Measurements from ENCODE around the gene SPRR2B.
"Not testable (repeated sequence)": the region's sequence is repeated elsewhere in the genome, so short reads cannot be mapped to it uniquely, and the experiment has no call there.

Gene SPRR2B

DNA sequence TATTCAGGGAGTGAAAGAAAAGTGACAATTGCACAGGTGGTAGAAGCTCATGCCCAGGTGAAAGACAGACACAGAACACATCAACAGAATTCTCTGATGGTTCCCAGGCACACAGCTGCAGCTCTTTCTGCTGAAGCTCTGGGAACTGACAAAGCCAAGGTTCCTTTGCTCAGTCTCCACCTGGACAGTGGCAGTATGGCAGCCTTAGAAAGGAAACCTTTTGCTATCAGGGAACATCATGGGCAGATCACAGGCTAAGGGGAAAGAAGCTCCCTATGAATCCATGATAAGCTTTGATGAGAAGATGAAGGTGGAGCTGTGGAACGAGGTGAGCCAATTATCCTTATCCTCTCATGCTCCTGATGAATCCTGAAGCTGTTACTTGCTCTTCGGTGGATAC lies 1.2 kb downstream of the SPRR2B start:
- no peak for DNase-seq (ENCODE audit: low spot score)
- in situ Hi-C loops (cut with MboI; ENCODE audit: low sequenced_read_pairs, unreplicated experiment), result no loop called here
- TF ChIP-seq, protein P1, sequence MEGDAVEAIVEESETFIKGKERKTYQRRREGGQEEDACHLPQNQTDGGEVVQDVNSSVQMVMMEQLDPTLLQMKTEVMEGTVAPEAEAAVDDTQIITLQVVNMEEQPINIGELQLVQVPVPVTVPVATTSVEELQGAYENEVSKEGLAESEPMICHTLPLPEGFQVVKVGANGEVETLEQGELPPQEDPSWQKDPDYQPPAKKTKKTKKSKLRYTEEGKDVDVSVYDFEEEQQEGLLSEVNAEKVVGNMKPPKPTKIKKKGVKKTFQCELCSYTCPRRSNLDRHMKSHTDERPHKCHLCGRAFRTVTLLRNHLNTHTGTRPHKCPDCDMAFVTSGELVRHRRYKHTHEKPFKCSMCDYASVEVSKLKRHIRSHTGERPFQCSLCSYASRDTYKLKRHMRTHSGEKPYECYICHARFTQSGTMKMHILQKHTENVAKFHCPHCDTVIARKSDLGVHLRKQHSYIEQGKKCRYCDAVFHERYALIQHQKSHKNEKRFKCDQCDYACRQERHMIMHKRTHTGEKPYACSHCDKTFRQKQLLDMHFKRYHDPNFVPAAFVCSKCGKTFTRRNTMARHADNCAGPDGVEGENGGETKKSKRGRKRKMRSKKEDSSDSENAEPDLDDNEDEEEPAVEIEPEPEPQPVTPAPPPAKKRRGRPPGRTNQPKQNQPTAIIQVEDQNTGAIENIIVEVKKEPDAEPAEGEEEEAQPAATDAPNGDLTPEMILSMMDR (IDR thresholded peaks at IDR 0.05; ENCODE audit: borderline replicate concordance, control extremely low read depth, extremely low read depth, insufficient read depth, missing control alignments), result no peak

DNA sequence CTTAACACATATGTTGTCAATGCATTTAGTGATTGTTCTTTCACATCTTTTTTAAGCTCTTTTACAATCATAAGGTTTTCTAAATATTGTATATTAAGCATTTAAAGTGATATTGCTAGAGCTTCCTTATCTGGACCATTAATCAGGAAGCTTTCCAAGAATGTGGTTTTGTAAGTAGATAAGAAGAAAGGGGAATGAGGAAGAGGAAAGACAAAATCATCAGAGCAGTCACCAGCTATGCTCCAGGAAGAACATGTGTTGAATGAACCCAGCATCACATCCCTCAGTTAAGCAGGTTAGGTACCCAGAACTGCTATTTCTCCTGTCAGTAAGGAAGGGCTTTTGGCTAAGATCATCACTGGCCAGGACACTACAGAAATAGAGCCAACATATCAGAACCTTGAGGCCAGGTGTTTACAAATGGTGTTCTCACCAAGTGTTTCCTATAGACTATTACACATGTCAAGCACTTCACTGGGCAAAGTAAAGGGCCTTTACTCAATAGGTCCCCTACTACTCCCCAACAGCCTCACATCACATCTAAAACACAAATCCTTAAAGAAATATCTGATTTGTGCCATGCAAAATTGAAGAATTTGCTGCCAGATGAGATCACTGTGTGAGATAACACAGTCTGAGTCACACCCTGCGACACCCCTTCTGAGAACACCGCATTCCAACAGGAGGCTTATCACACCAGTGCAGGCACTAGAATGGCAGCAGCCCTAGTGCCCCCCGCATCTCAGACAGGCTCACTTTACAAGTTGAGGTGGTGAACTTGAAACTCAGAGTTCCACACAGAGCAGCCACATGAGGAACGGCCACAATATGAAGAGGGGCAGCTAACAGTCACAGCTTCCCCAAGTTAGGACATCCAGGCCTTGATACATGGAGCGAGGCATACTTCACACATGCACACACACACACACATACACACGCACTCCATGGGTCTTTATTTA lies 12.3 kb downstream of the SPRR2B start:
- DNase-seq (ENCODE audit: low spot score), result no peak
- TF ChIP-seq, protein P1 (IDR thresholded peaks at IDR 0.05; ENCODE audit: borderline replicate concordance, control extremely low read depth, extremely low read depth, insufficient read depth, missing control alignments), result no peak
- in situ Hi-C loops (cut with MboI; ENCODE audit: low sequenced_read_pairs, unreplicated experiment), result no loop called here

DNA sequence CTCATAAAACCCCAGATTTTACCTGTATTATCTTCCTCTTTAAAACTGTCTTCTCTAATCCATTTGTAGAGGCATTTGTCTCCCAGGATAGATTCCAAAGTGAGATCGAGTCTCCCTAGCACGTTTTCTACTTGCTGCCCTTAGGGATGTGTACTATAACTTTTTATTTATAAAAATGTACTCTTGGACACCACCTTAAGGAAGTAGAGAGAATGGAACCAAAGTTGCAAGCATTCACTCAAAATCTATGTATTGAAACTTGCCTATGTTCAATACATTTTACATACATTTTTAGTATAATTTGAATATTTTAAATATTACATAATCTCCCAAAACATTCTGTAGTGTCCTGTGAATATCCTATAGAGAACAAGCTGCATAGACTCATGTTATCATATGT lies 13.3 kb downstream of the SPRR2B start:
- no peak for DNase-seq (ENCODE audit: low spot score)
- TF ChIP-seq, protein P1 (IDR thresholded peaks at IDR 0.05; ENCODE audit: borderline replicate concordance, control extremely low read depth, extremely low read depth, insufficient read depth, missing control alignments), result no peak
- in situ Hi-C loops (cut with MboI; ENCODE audit: low sequenced_read_pairs, unreplicated experiment), result no loop called here

DNA sequence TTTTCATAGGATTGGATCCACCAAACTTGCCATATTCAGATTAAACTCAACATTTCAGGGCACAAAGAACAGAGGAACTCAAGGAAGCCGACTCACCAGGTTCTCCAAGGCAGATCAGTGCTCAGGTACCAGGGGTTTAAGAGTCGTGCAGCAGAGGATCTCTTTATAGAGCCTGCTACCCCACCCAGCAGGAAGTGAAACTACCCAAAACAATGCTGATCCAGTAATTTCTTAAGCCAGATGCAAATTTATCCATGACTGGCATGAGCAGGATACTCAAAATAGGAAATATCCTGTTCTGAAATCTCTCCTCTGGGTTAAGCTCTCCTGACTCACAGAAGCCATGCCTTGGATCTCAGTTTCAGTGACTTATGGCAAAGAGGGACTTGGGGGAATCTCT lies 14.0 kb downstream of the SPRR2B start, which contains the start of gene SPRR2A:
Gene SPRR2A (minus strand): TSS at position 138 of the 400 bp plus-strand sequence. CDS start 777 bp downstream, outside the sequence.
- DNase-seq (ENCODE audit: low spot score), result no peak
- in situ Hi-C loops (cut with MboI; ENCODE audit: low sequenced_read_pairs, unreplicated experiment), result no loop called here
- TF ChIP-seq, protein P1 (IDR thresholded peaks at IDR 0.05; ENCODE audit: borderline replicate concordance, control extremely low read depth, extremely low read depth, insufficient read depth, missing control alignments), result no peak

DNA sequence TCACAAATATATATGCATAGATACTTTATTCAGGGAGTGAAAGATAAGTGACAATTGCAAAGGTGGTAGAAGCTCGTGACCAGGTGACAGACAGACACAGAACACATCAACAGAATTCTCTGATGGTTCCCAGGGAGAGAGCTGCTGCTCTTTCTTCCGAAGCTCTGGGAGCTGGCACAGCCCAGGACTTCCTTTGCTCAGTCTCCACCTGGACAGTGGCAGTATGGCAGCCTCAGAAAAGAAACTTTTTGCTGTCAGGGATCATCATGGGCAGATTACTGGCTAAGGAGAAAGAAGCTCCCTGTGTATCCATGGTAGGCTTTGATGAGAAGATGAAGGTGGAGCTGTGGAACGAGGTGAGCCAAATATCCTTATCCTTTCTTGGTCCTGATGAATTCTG lies 15.3 kb downstream of the SPRR2B start:
- in situ Hi-C loops (cut with MboI; ENCODE audit: low sequenced_read_pairs, unreplicated experiment); DNase-seq (ENCODE audit: low spot score): not testable (repeated sequence)

DNA sequence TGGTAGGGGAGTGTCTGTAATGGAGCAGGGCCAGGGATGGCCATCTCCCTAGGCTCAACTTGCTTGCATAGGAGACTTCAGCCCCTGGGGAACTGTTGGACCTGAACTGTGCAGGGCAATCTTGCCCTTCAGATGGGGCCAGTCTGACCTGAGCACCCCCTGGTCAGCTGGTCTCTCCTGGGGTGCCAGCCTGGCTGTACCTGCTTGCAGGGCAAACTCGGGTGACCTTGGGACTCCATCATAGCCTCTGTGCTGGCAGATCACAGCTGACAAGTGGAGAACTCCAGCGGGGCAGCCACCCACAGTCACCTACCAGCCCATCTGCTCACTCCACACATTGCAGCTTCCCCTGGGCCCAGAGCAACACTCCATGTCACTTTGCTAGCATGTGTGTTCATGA lies 22.2 kb downstream of the SPRR2B start:
- no peak for DNase-seq (ENCODE audit: low spot score)

More for the DNA sequence above, 22.2 kb downstream of the SPRR2B start:
- TF ChIP-seq, protein P1 (IDR thresholded peaks at IDR 0.05; ENCODE audit: borderline replicate concordance, control extremely low read depth, extremely low read depth, insufficient read depth, missing control alignments), result no peak
- in situ Hi-C loops (cut with MboI; ENCODE audit: low sequenced_read_pairs, unreplicated experiment), result no loop called here

Data from GM13976 (cell line).